Stimulated activated naive B cell treated with anti-CD40 and anti-IgM and Interleukin-4, amounts not matched to agents 10 μg/mL and 1 μg/mL and 100 μg/mL, for 72 hours (primary cell): ENCODE measurements around the gene ALDH1L1.

Experiments
- ATAC-seq, 2 donors: fragments of 150-1000 bp; cut with Tn5 transposase; replicated peaks; 2 replicates each; pipeline ENCODE4 v1.10.0; 2021; ENCODE audit warnings: moderate library complexity in 1 of 2
- DNase-seq: peaks from one replicate; pipeline ENCODE4 v3.0.0; 2021
- H3K27ac Mint-ChIP-seq: one replicate; pipeline ENCODE4 v1.8.0; 2022; ENCODE audit warnings: mild to moderate bottlenecking, mixed read lengths
- H3K27me3 Mint-ChIP-seq, 2 donors: one replicate each; pipeline ENCODE4 v1.8.0; 2022; ENCODE audit warnings: mixed read lengths in 2 of 2
- H3K36me3 Mint-ChIP-seq, 2 donors: one replicate each; pipeline ENCODE4 v1.8.0; 2022; ENCODE audit warnings: mixed read lengths in 2 of 2, mild to moderate bottlenecking in 1 of 2
- H3K4me1 Mint-ChIP-seq, 2 donors: one replicate each; pipeline ENCODE4 v1.8.0; 2022; ENCODE audit warnings: mixed read lengths in 2 of 2, mild to moderate bottlenecking in 1 of 2
- H3K4me3 Mint-ChIP-seq, 2 donors: one replicate each; pipeline ENCODE4 v1.8.0; 2022; ENCODE audit warnings: mild to moderate bottlenecking in 2 of 2, mixed read lengths in 2 of 2, moderate library complexity in 1 of 2
- H3K9me3 Mint-ChIP-seq, 2 donors: one replicate each; pipeline ENCODE4 v1.8.0; 2022; ENCODE audit warnings: mixed read lengths in 2 of 2, mild to moderate bottlenecking in 1 of 2

ALDH1L1 gene

GRCh38 chr3:126057501-126057819, 122.9 kb downstream of the ALDH1L1 start:
- no peaks in the 10 kb centered on the region for H3K9me3 Mint-ChIP-seq
- H3K27ac Mint-ChIP-seq: no peak overlapping the region
- no peak for ATAC-seq
- no peak for DNase-seq
- H3K4me3 Mint-ChIP-seq: no peak overlapping the region
- H3K27me3 Mint-ChIP-seq: no peaks in the 10 kb centered on the region
- H3K36me3 Mint-ChIP-seq: peaks cover 10 to 13% of the 10 kb centered on the region in 2 donors
- H3K4me1 Mint-ChIP-seq: peaks cover 10 to 21% of the 10 kb centered on the region in 2 donors

GRCh38 chr3:126056681-126057500, 123.5 kb downstream of the ALDH1L1 start:
- Mint-ChIP-seq H3K4me3 (no peak overlapping the region), H3K27ac (no peak overlapping the region), H3K4me1 (peaks cover 16 to 26% of the 10 kb centered on the region in 2 donors), H3K27me3 (no peaks in the 10 kb centered on the region), H3K9me3 (no peaks in the 10 kb centered on the region), H3K36me3 (peaks cover 10 to 13% of the 10 kb centered on the region in 2 donors)
- ATAC-seq: no peak
- no peak for DNase-seq

- Mint-ChIP-seq H3K36me3 (peaks cover 9 to 10% of the 10 kb centered on the region in 2 donors), H3K9me3 (no peaks in the 10 kb centered on the region), H3K4me1 (peaks cover 18 to 30% of the 10 kb centered on the region in 2 donors), H3K27me3 (no peaks in the 10 kb centered on the region), H3K27ac (no peak overlapping the region), H3K4me3 (no peak overlapping the region)
- DNase-seq: no peak
- no peak for ATAC-seq
These were observed 124.3 kb downstream of the ALDH1L1 start for GRCh38 chr3:126056088-126056487.

GRCh38 chr3:126054870-126055269, 125.5 kb downstream of the ALDH1L1 start:
- Mint-ChIP-seq H3K4me1 (peaks cover 18 to 30% of the 10 kb centered on the region in 2 donors), H3K4me3 (no peak overlapping the region), H3K27me3 (no peaks in the 10 kb centered on the region), H3K9me3 (no peaks in the 10 kb centered on the region), H3K27ac (no peak overlapping the region), H3K36me3 (peaks cover 12 to 14% of the 10 kb centered on the region in 2 donors)
- ATAC-seq (no peak), DNase-seq (no peak)

GRCh38 chr3:126053949-126054569, 126.3 kb downstream of the ALDH1L1 start:
- no peaks in the 10 kb centered on the region for H3K9me3 Mint-ChIP-seq
- no peaks in the 10 kb centered on the region for H3K27me3 Mint-ChIP-seq
- DNase-seq: no peak
- peaks cover 10 to 17% of the 10 kb centered on the region in 2 donors for H3K36me3 Mint-ChIP-seq
- no peak overlapping the region for H3K27ac Mint-ChIP-seq
- H3K4me3 Mint-ChIP-seq: no peak overlapping the region
- H3K4me1 Mint-ChIP-seq: peaks cover 18 to 30% of the 10 kb centered on the region in 2 donors
- ATAC-seq: no peak
